GM21737 (cell line): Measurements from ENCODE around the gene INPP4B.

Experiments used
- ATAC-seq: cut with Tn5 transposase; IDR thresholded peaks from one replicate; pipeline ENCODE4 v1.9.1; 2021; ENCODE audit warnings: mild to moderate bottlenecking, moderate library complexity; ENCODE audit not compliant: unreplicated experiment

INPP4B gene

DNA sequence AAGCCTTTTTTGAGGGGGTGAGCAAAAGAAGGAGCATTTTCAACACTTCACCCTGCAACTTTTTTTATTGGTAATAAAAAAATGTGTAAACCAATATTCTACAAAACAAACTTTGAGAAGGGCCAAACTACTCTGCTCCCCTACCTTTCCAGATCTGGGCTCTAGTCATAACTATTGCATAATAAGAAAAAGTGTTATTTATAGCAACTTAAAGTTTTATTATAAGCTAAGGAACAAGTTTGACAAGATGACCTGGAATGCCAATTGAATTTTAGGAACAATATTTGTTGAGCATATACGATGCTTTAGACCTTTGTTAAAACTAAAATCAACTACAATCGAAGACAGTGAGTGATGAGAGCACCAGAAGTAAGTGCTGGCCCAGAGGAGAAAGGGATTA, 800.1 kb downstream of the INPP4B start:
- ATAC-seq, result no peak

DNA sequence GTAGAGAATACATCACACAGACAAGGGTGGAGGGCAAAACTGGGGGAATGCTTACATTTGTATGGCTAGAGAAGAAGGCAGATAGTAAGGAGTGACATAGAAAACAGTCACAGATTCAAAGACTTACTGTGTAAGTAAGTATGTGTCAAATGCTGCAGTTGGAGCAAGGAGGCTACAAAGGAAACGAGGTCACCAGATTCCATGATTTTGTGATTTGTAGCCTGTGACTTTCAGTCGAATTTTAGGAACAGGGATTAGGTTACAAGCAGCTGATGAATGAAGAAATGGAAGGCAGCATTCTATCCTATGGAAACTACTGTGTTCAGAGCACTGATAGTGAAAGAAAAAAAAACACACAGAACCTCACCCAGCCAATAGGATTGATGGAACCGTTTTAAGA, 801.8 kb downstream of the INPP4B start:
- ATAC-seq, result no peak

GRCh38 chr4:142043509-142043908, 802.6 kb downstream of the INPP4B start:
- ATAC-seq, result no peak

DNA sequence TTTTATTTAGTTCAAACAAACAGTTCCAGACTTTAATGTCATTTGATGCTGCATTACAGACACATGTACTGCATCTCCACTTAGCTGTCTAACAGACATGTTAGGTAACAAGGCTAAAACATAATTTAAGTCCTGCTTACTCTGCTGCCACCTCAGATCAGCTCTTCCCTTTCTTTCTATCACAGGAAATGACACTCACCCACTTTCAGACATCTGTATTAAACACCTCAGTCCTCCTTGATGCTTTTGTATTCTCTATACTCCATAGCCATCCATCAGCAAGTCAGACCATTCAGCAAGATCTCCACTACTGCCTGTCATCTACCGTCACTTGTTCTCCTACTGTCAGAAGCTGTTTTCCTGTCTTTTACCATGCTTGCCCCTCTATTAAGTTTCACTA, 804.3 kb downstream of the INPP4B start:
- no peak for ATAC-seq

GRCh38 chr4:142040043-142040442, 806.1 kb downstream of the INPP4B start:
- no peak for ATAC-seq

DNA sequence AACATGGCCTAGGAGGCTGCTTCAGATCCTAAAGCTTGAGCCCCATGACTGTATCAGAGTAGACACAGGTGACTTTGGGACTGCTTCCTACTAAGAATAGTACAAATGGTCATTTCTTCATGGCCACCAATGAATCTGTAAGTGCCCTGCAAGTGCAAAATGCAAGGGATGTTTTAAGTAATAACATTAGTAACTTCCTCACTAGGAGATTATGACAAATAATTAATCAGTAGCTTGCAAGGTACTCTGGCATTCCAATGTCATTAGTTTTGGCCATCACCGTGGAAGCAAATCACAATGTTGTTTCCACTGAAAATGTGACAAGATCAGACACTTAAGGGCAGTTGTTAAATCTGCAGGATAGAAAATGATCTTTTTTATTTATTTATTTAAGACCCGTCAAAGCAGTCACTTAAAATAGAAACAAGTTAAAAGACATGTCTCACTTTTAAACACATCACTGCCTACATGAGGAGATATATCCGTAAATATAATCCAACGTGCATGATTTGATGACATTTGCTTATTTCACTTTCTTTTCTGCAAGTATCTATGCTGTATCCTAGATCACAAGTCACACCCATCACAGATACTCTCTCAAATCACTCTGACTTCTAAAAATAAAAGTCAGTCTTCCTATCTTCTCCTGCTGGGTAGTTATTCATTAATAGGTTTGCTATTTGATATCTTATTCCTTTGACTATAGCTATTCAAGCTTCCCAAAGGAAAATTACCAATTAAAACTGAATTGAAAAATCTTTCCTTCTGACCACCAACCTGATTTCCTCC, 809.1 kb downstream of the INPP4B start:
- no peak for ATAC-seq

GRCh38 chr4:142035566-142035965, 810.5 kb downstream of the INPP4B start:
- no peak for ATAC-seq

- no peak for ATAC-seq
Observed at GRCh38 chr4:142034101-142034500, 812.0 kb downstream of the INPP4B start.

- ATAC-seq, result no peak
Observed at GRCh38 chr4:142030010-142030409, 816.1 kb downstream of the INPP4B start.

- no peak for ATAC-seq
Observed at GRCh38 chr4:142021761-142022160, 824.3 kb downstream of the INPP4B start.

- no peak for ATAC-seq
Observed at GRCh38 chr4:142021181-142021580, 824.9 kb downstream of the INPP4B start.

- ATAC-seq, result no peak
Observed at GRCh38 chr4:142016031-142016430, 830.1 kb downstream of the INPP4B start.

DNA sequence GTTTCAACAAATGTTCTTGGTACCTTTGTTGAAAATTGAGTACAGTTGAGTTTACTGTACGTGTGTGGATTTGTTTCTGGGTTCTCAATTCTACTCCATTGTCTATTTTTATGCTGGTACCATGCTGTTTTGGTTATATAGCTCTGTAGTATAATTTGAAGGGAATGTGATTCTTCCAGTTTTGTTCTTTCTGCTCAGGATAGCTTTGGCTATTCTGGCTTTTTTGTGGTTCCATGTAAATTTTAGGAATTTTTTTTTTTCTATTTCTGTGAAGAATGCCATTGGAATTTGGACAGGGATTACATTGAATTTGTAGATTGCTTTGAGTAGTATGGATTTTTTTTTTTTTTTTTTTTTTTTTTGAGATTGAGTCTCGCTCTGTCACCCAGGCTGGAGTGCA, 836.4 kb downstream of the INPP4B start:
- no peak for ATAC-seq

DNA sequence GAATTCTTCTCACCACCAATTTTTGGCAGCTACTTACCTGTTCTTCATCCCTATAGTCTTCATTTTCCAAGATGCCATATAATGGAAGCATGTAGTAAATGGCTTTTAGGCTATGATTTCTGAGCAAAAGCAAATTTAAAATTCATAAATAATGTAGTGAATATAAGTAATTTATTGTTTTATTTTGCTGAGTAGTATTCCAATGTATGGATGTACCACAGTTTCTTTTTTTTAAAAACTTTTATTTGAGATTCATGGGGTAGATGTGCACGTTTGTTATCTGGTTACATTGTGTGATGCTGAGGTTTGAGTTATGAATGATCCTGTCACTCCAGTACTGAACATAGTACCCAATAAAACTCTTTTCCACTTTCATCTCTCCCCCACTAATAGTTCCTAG, 840.6 kb downstream of the INPP4B start:
- no peak for ATAC-seq

GRCh38 chr4:141999446-142000143, 846.5 kb downstream of the INPP4B start:
- ATAC-seq, result no peak

DNA sequence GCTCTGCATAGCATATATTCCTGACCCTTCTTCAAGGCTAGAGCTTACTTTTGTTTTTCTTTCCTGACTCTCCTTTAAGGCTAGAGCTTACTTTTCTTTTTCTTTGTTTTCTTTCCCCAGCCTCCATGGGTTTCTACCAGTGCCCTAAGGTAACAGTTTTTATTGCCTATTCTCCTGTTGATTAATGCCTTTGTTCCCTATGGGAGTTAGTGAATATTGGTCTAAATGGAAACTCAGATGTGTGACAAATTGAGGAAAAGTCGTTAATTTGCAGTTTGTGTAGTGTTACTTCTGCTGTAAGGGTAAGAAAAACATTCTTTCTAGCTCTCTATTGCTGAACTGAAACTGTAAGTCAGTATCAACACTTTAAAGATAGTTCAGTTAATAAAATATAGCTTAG, 851.0 kb downstream of the INPP4B start:
- no peak for ATAC-seq

- no peak for ATAC-seq
Observed at GRCh38 chr4:141977433-141977832, 868.7 kb downstream of the INPP4B start.
